Measurements from ENCODE around the gene PDP2. TPM values are rescaled to one million over a fixed set of nuclear protein-coding genes. Genes with fewer than 3 reads are reported as not detected.

Gene PDP2
- total RNA-seq, 1 donor from 2014 or later: 16.1 TPM

DNA sequence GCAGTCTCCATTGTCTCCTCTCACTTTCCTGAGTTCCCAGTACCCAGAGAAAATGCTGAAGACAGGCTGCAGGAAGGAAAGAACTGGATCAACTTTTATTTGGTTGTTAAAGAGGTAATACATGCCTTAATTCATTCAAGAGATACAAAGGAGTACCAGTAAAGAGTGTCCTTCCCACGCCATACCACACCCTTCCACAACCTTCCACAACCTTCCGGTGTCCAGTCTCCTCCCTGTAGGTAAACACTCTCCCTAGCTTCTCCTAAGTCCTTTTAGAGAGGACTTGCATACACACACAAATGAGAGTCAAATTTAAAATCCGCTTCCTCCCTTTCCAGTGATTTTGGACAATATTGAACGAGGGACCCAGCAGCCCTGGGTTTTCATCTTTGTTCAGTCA, 38.9 kb upstream of the PDP2 start:
- no peak overlapping the region for H3K27ac Mint-ChIP-seq
- TF ChIP-seq, protein P1, sequence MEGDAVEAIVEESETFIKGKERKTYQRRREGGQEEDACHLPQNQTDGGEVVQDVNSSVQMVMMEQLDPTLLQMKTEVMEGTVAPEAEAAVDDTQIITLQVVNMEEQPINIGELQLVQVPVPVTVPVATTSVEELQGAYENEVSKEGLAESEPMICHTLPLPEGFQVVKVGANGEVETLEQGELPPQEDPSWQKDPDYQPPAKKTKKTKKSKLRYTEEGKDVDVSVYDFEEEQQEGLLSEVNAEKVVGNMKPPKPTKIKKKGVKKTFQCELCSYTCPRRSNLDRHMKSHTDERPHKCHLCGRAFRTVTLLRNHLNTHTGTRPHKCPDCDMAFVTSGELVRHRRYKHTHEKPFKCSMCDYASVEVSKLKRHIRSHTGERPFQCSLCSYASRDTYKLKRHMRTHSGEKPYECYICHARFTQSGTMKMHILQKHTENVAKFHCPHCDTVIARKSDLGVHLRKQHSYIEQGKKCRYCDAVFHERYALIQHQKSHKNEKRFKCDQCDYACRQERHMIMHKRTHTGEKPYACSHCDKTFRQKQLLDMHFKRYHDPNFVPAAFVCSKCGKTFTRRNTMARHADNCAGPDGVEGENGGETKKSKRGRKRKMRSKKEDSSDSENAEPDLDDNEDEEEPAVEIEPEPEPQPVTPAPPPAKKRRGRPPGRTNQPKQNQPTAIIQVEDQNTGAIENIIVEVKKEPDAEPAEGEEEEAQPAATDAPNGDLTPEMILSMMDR (conservative IDR thresholded peaks at IDR 0.05): no peak
- H3K4me1 Mint-ChIP-seq (ENCODE audit: unreplicated experiment): peaks cover 7% of the 10 kb centered on the region
- H3K36me3 Mint-ChIP-seq: no peaks in the 10 kb centered on the region
- H3K4me3 Mint-ChIP-seq: no peak overlapping the region
- peaks cover 77% of the 10 kb centered on the region for H3K27me3 Mint-ChIP-seq
- DNase-seq (ENCODE audit: extremely low spot score, unreplicated experiment): no peak
- peaks cover 6% of the 10 kb centered on the region for H3K9me3 Mint-ChIP-seq

DNA sequence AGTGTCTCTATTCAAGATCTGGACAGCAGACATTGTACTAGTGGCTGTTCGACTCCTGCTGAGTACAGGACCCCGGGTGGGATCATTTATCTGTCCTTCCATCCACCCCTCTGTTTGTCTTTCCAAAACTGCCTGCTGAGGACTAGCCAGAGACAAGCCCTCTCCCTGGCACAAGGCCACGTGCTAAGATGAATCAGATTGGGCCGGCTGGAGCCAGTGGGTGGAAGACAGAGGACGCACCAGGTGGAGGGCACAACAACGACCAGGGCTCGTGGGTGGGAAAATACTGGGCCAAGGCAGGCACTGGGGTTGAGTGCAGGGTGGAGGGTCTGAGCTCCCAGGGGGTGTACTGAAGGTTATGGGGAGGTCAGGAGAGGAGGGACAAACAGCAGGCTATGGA, 37.5 kb upstream of the PDP2 start:
- TF ChIP-seq, protein P1 (conservative IDR thresholded peaks at IDR 0.05): no peak
- Mint-ChIP-seq H3K36me3 (no peaks in the 10 kb centered on the region), H3K4me3 (peak overlapping the region; percentile 47), H3K27me3 (peaks cover 86% of the 10 kb centered on the region), H3K9me3 (peaks cover 6% of the 10 kb centered on the region), H3K4me1 (ENCODE audit: unreplicated experiment) (peaks cover 7% of the 10 kb centered on the region), H3K27ac (no peak overlapping the region)
- no peak for DNase-seq (ENCODE audit: extremely low spot score, unreplicated experiment)

DNA sequence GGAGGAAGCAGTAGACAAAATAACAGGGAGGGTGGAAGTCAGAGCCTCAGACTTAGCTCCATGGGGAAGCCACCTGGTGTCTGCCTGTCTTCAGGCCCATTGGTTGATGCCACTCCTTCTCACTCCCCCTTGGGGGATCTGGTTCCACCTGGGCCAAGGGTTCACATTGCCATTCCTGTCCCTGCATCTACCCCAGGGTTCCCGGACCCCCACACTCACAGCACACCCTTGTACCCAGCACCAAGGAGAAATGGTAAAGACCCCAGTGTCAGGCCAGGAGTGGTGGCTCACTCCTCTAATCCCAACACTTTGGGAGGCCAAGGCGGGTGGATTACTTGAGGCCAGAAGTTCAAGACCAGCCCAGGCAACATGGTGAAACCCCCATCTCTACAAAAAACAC, 37.1 kb upstream of the PDP2 start:
- peak overlapping the region; percentile 83 for H3K4me3 Mint-ChIP-seq

GRCh38 chr16:66844009-66844341, 36.3 kb upstream of the PDP2 start:
- H3K9me3 Mint-ChIP-seq: no peaks in the 10 kb centered on the region
- peak overlapping the region; percentile 83 for H3K4me3 Mint-ChIP-seq
- peaks cover 7% of the 10 kb centered on the region for H3K4me1 Mint-ChIP-seq (ENCODE audit: unreplicated experiment)
- no peak for DNase-seq (ENCODE audit: extremely low spot score, unreplicated experiment)
- H3K36me3 Mint-ChIP-seq: no peaks in the 10 kb centered on the region
- no peak overlapping the region for H3K27ac Mint-ChIP-seq
- TF ChIP-seq, protein P1 (conservative IDR thresholded peaks at IDR 0.05): no peak
- peaks cover 84% of the 10 kb centered on the region for H3K27me3 Mint-ChIP-seq

More for the DNA sequence above, 37.1 kb upstream of the PDP2 start:
- no peak for DNase-seq (ENCODE audit: extremely low spot score, unreplicated experiment)
- Mint-ChIP-seq H3K27me3 (peaks cover 88% of the 10 kb centered on the region), H3K4me1 (ENCODE audit: unreplicated experiment) (peaks cover 7% of the 10 kb centered on the region), H3K36me3 (no peaks in the 10 kb centered on the region), H3K27ac (no peak overlapping the region), H3K9me3 (peaks cover 5% of the 10 kb centered on the region)
- TF ChIP-seq, protein P1 (conservative IDR thresholded peaks at IDR 0.05): no peak

- no peak for DNase-seq (ENCODE audit: extremely low spot score, unreplicated experiment)
Observed at GRCh38 chr16:66844342-66845079, 35.8 kb upstream of the PDP2 start, which contains the start of gene CA7. TSS of gene CA7 (plus strand) at chr16:66844414. CDS start at chr16:66844488, 74 bp downstream.

More at GRCh38 chr16:66844342-66845079, 35.8 kb upstream of the PDP2 start, which contains the start of gene CA7:
- no peak within 1 kb of the TSS for H3K27ac Mint-ChIP-seq
- TF ChIP-seq, protein P1 (conservative IDR thresholded peaks at IDR 0.05): no peak
- H3K9me3 Mint-ChIP-seq: no peaks in the 10 kb centered on the region
- peak within 1 kb of the TSS; percentile 83 for H3K4me3 Mint-ChIP-seq
- H3K4me1 Mint-ChIP-seq (ENCODE audit: unreplicated experiment): peaks cover 7% of the 10 kb centered on the region
- H3K36me3 Mint-ChIP-seq: no peaks in the 10 kb centered on the region
- peaks cover 82% of the 10 kb centered on the region for H3K27me3 Mint-ChIP-seq
